ENCODE measurements around the gene PCOLCE2.

PCOLCE2 gene

DNA sequence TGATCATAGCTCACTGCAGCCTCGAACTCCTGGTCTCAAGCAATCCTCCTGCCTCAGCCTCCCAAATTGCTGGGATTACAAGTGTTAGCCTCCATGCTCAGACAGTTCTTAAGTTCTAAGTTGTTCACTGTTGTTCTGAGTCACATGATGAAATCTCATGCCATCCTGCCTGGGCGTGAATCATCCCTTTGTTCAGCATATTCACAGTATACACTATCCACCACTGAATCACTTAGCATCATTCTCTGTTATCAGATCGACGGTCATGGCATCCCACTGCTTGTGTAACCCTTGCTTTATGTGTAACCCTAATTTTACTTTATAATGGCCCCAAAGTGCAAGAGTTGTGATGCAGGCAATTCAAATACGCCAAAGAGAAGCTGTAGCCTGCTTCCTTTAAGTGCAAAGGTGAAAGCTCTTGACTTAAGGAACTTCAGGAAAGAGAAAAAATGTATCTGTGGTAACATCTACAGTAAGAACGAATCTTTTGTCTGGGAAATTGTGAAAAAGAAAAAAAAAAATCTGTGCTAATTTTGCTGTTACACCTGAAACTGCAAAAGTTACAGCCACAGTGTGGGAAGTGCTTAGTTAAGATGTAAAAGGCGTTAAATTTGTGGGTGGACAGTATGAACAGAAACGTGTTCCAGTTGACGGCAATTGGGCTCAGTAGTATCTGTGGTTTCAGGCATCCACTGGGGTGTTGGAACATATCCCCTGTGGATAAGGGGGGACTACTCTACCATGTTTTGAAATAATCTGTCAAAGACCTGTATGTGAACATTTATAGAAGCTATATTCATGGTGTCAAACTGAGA lies 80.6 kb downstream of the PCOLCE2 start:
- DNase-seq: no peak

DNA sequence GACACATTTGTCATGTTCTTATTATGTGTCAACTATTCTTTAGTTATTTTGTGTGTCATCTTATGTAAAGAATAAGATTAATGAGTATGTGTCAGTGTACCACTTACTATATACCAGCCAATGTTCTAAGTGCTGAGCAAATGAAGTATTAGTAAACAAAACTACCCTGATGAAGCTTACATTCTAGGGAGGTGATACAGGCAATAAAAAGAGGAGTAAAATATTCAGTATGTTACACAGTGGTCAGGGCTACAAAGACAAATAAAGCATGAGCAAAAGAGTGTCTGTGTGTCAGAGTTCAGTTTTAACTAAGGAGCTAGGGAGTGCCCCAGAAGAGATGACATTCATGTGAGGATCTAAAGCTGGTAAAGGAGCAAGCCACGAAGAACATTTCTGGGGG lies 86.0 kb downstream of the PCOLCE2 start:
- no peak for DNase-seq

DNA sequence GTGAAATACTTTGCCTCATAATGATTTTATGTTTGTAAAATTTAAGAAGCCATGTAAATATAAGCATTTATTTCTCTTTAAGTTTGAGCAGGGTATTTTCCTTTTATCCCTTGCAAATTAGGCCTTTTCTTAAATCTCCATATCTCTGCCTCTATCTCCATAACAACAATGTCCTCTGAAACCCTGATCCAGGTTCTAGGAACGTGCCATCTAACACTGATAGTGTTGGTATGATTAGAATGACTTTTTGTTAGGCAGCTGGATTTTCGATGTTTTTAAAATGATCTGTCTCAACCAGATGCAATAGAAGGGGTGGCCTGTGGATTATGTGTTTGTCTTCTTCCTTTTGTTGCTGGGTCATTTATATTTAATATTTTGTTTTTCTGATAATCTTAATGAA lies 87.1 kb downstream of the PCOLCE2 start:
- DNase-seq: no peak

DNA sequence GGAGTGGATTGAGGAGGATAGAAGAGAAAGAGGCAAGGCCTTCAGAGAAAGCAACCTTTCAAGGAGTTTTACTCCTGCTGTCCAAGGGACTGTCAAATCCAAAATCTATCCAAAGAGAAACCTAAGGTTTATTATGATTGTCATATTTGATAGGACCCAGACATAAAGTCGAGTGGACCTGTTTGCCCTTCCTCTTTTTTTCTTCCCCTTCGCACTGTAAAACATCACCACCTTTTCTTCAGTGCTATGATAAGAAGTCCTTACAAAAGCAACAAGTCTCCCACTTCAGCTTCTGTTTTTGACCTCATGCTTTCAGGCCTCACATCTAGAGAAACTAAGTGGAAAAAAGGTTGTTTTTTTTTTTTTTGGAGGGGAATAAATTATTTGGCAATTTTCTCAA lies 92.1 kb downstream of the PCOLCE2 start:
- DNase-seq: no peak

DNA sequence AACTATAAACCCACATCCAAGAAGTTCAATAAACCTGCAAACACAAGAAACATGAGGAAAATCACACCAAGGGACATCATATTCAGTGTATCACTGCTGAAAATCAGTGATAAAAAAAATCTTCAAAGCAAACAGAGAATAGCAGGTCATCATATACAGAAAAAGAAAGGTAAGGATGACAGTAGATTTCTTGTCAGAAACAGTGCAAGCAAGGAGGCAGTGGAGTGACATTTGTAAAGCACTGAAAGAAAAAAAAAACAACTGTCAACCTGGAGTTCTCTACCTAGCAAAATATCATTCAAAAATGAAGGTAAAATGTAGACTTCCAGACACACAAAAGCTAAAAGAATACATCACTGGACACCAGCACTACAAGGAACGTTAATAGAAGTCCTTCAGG lies 93.6 kb downstream of the PCOLCE2 start:
- no peak for DNase-seq

DNA sequence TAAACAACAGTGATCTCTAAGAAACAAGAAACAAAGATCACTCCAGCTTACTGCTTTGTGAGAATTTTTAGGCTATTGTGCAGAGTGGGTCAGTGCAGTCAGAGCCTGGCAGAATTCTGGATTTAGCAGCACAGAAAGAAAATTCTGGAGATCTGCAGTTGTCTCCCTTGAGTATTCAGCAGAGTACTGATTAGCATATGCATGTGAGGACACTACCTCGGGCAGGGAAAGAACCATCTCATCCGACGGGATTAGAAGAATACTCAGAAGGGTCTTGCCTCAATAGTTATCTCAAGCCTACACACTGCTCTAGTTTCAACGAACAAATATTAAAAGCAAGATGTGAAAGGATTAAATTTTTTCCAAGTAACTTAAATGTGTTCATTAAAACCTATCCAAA lies 94.4 kb downstream of the PCOLCE2 start:
- no peak for DNase-seq

DNA sequence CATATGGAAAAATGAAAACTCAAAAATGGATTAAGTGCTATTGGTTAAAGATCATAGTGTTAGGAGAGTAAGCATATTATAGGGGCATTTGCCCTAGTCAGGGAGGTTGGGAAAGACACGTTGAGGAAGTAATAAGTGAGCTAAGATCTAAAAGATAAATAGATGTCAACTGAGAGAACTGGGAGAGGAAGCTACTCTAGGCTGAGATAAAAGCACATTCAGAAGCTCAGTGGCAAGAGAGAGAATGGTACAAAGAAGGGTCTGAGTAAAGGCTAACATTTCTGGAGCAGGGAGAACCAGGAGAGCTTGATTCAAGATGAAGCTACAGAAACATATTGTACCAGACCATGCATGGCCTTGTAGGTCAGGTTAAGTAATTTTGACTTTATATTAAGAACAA lies 101.2 kb downstream of the PCOLCE2 start:
- DNase-seq: no peak

DNA sequence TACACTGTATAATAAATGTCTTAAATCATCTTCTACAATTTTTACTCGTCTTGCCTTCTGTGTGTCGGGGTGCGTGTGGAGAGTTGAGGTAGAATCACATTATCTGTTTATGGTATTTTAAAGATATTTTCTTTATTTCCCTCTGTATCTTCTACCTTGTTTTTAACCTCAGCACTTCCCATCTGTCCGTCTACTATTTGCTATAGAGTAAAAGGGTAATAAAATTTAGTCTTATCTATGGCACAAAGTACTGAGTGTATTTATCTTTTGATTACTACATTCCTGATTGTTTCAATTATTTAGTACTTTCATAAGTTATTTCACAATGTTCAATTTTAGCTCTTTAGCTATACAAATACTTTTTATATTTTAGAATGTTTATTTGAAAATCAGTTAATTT lies 102.9 kb downstream of the PCOLCE2 start:
- DNase-seq: no peak

DNA sequence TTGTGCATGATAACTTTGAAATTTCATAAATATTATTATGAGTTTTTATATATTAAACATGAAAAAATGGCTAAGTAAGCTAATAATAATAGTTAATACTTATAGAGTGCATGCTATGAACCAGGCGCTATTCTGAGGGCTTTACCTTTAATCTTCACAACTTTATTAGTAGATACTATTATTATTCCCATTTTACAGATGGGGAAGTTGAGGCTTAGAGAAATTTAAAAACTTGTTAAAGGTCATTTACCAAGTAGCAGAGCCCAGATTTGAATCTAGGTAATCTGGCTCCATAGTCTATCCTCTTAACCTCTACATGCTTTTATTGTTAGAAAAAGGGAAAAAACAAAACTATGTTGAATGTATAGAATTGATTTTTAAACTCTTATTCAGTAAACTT lies 104.7 kb downstream of the PCOLCE2 start:
- DNase-seq: no peak

DNA sequence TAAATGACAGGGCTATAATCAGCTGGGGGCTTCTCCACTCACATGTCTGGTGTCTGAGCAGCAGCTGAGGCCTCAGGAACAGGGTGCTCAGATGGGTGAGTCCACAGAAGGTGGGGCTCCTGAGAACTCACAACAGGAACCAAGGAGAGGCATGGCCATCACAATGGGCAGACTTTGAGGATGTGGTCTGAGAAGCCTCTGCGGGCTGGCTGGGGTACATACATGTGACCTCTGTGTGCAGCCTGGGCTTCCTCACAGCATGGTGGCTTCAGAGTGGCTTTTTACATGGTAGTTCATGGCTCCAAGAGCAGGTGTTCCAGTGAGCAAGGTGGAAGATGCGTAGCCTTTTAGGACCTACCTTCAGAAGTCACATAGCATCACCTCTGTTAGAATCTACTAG lies 106.3 kb downstream of the PCOLCE2 start:
- DNase-seq: no peak

DNA sequence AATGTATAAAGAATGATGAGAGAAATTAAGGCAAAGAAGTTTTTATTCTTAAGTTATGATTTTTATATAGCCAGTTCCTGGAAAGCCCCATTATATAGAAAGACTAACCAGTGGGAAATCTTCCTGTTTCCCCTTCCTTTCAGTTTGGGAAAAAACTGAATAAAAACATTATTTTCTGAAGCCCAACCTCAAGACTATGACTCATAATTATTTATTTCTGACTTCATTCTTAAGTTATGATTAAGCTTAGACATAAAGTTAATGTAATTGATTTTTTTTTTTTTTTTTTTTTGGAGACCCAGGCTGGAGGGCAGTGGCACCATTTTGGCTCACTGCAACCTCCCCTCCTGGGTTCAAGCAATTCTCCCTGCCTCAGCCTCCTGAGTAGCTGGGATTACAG lies 109.3 kb downstream of the PCOLCE2 start:
- DNase-seq: no peak

DNA sequence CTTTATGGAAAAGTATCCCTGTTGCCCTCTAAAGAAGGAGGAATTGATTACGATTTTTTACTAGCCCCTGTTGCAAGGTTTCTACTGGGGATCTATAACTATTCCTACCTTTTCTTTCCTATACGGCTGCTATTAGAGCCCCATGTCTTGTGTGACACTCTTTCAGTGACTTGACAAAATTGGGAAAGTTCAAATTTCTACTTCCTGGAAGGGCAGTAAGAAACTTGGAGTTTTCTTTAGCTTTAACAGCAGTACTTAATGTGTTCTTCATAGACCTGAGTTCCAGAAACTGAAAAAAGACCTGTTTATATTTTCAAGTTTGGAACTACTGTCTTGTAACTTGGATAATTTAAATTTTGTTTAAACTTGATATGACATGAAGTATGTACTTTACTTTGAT lies 110.3 kb downstream of the PCOLCE2 start:
- no peak for DNase-seq

DNA sequence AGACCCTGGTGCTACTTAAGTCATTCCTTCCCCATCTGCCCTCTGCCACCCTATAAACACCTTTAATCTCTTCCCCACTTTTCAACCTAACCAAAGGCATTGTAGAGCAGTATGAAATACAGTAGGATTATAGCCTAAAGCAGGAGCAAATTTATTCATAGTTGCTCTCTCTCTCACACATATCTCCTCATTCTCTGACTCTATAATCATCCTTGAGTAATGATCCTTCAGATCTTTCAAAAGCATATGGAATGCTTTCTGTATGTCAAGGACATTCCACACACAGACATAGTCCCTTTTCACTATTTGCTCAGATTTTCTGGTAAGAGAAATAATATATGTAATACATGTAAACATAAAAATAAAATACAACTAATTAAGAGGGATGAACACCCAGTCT lies 111.0 kb downstream of the PCOLCE2 start:
- DNase-seq: no peak

DNA sequence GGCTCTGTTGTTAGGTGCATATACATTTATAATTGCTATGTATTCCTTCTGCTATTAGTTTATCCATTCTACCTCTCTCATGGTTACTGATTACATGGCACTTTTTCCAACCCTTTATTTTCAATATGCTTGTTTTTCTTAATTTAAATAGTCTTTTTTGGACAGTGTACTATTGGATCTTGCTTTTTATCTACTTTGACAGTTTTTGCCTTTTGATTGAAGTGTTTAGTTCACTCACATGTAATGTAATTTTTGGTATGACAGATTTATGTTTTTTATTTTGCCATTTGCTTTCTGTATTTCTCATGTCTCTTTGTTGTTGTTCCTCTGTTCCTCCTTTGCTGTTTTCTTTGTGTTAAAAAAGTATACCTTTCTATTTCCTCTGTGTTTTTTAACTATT lies 120.5 kb downstream of the PCOLCE2 start:
- DNase-seq: no peak

Measured in NCI-H1694 treated with DMSO at 0.1 percent for 48 hours (cell line).